ENCODE data around the gene PAF1.

Gene PAF1

DNA sequence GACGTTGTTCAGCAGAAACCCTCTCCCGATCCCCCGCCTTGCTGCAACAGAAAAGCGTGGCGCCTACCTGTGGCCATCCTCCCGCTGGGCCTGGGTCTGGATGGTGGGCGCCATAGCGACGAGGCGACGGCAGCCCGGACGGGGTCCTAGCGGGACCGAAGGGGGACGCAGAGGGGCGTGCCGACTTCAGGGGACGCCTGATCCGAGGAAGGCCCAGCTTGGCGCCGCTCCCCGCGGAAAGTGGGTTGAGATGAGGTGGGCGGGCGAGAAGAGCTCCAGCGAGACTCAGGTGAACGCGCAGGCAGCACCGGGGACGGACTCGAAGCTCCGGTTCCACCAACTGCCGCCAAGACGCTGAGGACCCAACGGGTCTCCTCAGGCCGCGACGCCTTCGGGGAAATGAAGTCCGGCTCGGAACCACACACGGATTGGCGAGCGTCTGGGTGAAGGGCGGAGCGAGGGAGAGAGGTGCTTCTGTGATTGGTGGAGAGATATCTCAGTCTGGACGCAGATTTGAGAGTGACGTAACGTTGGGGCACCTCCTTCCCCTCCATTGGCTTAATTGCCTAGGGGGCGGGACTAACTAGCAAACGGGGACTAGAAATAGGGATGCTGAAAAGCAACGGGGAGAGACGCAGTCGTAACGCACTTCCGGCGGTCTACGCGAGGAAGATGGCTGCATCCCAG is at the start of gene PAF1, which contains the start of gene MED29:
PAF1 (minus strand) TSS at position 356 of the 687 bp plus-strand sequence; CDS start at position 114, 242 bp downstream.
MED29 (plus strand) TSS at position 628 of the 687 bp plus-strand sequence; CDS start at position 673, 45 bp downstream.
- peak; percentile 83 to 92 for DNase-seq (ENCODE audit: low read depth in 2 of 2, low spot score in 1 of 2)

DNA sequence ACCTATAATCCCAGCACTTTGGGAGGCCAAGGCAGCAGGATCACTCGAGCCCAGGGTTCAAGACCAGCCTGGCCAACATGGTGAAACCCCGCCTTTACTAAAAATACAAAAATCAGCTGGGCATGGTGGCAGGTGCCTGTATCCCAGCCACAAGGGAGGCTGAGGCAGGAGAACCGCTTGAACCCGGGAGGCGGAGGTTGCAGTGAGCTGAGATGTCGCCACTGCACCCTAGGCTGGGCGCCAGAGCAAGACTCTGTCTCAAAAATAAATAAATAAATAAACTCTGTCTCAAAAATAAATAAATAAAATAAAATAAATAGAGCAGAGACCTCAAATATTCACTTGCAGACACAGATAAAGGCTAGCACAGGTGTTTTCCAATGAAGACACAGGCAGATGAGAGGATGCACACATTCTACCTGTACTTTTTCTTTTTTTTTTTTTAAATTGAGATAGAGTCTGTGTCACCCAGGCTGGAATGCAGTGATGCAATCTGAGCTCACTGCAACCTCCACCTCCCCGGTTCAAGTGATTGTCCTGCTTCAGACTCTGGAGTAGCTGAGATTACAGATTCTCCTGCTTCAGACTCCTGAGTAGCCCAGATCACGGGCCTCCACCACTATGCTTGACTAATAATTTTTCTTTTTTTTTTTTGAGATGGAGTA is 47.5 kb upstream of the PAF1 start:
- no peak for DNase-seq (ENCODE audit: low read depth in 2 of 2, low spot score in 1 of 2)

DNA sequence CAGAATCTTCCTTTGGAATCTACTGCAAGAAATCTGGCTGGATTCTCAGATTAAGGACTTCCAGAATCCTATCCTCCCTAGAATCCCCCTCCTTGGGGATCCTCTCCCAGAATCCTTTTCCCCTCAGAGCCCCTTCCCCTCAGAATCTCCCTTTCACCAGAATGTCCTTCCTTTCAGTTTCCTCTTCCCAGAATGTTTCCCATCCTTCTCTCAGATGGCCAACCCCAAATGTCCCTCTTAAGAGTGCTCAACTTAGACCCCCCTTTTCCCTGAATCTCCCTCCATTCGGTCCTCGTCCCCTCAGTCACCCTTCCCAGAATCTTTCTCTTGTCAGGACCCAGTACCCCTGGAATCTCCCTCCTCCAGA is 45.4 kb upstream of the PAF1 start:
- DNase-seq (ENCODE audit: low read depth in 2 of 2, low spot score in 1 of 2), result no peak

DNA sequence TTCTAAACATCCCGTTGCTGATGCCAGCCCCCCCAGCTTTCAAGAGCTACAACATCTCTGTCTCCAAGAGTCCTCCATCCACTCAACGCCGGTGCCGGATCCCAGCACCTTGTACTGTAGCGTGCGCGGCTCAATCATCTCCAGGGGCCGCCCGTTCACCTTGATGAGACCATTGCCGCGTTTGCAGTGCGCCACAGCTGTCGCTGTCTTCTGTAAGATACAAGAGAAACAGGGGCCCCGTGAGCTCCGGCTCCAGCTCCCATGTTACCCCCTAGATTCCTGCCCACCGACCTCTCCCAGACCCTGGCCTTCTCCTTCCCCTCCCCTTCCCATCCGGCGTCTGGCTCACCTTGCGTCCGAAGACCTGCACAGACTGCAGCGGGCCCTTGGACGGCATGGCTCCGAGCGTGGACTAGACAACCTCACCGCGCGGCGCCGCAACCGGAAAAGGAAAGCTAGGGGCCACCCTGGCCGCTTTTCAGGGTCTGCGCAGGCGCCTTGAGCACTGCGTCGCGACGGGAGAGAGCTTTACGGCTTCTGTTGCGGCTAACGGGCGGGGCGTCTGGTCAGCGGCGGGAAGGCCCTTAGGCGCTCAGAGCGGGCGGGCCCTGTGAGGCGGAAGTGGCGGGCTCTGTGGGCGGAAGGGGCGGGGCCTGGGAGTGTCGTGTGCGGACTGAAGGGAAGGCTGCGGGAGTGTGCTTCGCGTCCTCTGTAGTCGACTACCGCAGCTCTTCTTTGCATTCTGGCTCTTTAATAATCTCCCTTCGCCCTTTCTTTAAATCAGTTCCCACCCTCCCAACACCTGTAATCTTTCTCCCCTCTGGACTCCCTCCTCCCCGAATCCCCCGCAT is 44.8 kb upstream of the PAF1 start, which contains the start of gene RPS16:
RPS16 (minus strand) TSS at position 451 of the 851 bp plus-strand sequence; CDS start at position 397, 54 bp downstream.
- peak; percentile 98 to 99 for DNase-seq (ENCODE audit: low read depth in 2 of 2, low spot score in 1 of 2)

DNA sequence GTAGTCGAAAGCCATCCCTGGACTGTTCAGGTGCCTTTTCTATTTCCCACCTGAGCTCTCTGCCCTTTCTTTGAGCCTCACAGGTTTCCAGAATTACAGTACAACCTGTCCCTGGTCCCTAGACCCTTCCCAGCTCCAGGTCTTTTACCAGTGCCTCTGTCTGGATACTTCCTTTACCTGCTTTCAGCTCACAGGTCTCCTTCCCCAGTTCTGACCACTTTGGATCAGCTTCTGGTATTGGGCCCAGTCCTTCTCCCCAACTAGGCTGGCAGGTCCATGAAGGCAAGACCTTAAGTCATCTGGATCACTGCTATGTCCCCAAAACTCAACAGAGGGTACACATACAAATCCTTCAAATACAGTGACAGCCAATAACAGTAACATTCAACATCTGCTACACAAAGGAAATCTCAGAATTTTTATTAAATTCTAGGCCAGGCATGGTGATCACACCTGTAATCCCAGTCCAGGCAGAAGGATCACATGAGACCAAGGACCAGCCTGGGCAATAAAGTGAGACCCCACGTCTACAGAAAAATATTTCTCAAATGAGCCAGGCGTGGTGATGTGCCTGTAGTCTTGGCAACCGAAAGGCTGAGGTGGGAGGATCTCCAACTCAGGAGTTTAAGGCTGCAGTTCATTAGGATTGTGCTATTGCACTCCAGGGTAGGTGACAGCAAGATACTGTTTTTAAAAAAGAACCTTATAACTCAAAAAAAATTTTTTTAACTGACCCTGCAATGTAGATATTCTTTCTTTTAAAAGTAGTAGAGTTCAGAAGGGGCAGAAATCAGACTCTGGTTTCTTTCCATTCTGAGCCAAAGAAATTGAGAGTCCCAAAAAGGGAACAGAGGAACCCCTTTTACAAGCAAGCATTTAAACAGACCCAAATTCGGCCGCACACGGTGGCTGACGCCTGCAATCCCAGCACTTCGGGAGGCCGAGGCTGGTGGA is 43.5 kb upstream of the PAF1 start:
- DNase-seq (ENCODE audit: low read depth in 2 of 2, low spot score in 1 of 2), result no peak

DNA sequence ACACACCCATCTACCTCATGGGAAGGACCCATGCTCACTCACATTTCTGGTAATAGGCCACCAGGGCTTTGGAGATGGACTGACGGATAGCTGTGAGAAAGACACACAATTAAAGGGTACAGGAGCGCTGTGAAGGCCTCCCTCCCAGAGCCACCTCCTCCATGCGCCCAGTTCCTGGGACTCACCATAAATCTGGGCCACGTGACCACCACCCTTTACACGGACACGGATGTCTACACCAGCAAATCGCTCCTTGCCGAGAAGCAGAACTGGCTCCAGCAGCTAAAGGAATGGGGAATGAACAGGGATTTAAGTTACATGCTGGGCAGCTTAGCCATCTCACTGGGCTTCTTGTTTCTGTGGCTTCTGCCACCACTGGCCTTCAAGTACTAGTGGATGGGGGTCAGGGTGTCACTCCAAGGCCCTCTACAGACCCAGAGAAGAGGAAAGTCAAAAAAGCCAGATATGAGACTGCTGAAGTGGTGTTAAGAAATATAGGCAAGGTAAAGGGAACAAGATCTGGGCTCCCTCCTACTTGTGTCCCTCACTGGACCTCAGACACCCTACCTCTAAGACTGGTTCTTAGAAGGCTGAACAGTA is 42.7 kb upstream of the PAF1 start:
- no peak for DNase-seq (ENCODE audit: low read depth in 2 of 2, low spot score in 1 of 2)

DNA sequence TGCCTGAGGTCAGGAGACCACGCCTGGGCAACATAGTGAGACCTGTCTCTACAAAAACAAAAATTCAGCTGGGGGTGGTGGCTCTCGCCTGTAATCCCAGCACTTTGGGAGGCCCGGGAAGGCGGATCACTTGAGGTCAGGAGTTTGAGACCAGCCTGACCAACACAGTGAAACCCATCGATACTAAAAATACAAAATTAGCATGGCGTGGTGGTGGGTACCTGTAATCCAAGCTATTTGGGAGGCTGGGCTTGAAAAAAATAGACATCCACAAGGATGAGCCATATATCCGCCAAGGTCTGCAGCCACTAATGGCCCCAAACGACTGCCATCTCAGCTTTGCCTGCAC is 41.7 kb upstream of the PAF1 start:
- DNase-seq (ENCODE audit: low read depth in 2 of 2, low spot score in 1 of 2), result no peak

DNA sequence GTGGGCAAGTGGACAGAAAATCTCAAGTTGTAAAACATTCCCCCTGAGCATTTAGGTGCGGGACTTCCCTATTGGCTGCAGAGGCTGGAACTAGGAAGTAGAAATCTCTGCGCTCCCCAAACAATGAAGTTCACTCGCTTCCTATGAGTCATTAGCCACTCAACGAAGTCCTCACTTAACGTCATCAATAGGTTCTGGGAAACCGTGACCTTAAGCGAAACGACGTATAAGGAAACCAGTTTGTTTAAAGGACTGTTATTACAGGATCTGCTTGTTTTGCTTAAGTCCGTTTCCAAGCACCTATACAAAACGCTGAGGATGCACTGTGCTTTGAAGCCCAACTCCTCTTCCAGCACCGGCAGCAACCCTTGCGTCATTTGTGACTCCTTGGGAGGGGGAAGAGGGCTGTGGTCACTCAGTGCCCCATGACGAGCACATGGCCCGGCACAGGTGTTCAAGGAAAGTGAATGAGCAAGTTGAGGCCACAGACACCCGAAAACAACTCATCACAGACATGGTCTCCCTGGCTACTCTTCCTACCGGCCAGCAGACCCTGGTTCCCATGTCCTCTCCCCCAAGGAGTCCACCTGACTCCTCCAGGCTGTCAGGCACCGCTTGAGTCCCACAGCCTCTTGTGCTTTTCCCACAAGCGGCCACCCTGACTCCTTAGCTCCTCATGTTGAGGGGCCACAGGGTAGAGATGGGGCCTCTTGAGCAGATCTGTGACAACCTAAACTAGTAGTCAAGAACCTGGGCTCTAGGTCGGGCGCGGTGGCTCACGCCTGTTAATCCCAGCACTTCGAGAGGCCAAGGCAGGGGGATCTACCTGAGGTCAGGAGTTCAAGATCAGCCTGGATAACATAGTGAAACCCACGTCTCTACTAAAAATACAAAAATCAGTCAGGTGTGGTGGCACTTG is 40.0 kb upstream of the PAF1 start:
- no peak for DNase-seq (ENCODE audit: low read depth in 2 of 2, low spot score in 1 of 2)

DNA sequence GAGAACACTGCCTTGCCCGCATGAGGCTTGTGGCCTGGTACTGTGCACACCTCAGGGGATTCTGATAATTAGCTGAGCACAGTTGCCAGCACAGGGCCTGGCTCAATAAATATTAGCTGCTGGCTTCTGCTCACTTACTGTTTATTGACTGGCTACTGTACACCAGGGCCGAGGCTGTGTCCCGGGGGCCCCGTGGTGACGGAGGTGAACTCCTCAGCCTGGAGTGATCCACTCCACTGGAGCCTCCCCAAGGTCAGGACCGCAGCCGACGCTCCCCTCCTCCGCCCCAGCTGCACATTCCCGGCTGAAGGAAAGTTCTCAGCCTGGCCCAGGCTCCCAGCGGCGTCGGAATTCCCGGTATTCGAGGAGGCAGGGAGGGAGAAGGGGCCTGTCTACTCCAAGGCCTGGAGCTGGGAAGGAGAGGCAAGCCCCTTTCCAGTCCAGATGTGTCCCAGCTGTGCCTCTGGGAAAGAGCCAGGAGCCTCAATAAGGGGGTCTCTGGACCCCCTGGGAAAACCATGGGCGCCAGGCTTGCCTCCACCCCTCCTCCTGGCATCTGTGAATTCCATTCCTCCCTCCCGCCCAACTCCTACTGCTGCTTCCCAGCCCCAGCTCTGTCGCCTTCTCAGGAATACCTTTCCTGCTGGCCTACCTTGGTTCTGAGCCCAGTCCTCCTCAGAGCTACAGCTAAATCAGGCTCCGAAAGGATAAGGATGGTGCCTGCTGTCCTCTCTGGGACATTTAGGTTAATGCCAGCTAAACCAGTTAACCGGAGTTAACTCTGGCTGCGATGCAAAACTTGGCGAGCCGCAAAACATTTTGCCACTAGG is 37.6 kb upstream of the PAF1 start:
- DNase-seq (ENCODE audit: low read depth in 2 of 2, low spot score in 1 of 2), result no peak

DNA sequence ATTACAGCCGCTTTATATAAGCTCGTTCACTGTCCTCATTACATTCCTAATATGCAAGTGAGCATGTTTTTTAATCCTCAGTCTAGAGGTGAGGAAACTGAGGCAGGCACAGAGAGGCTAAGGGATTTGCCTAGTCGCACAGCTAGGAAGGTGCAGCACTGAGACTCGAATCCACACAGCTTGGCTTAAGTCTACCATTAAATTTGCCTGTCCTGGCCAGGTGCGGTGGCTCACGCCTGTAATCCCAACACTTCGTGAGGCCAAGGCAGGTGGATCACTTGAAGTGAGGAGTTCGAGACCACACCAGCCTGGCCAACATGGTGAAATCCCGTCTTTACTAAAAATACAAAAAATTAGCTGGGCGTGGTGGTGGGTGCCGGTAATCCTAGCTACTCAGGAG is 36.8 kb upstream of the PAF1 start:
- no peak for DNase-seq (ENCODE audit: low read depth in 2 of 2, low spot score in 1 of 2)

DNA sequence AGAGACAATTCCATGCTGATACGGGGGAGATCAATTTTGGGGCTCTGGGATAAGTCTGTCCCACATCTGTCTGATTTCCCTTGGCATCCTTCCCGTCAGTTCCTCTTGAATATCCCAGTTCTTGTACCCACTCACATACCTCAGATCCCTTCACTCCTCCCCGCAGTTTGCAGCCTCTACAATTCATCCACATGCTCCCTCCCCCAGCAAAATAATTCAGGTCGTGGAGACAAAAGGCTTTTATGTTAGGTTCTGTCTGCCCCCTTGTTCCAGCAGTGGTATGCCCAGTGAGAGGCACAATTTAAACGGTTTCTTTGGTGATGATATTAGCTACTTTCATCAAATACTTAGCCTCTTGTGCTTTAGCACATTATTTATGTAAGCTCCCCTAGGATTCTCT is 35.3 kb upstream of the PAF1 start:
- DNase-seq (ENCODE audit: low read depth in 2 of 2, low spot score in 1 of 2), result no peak

DNA sequence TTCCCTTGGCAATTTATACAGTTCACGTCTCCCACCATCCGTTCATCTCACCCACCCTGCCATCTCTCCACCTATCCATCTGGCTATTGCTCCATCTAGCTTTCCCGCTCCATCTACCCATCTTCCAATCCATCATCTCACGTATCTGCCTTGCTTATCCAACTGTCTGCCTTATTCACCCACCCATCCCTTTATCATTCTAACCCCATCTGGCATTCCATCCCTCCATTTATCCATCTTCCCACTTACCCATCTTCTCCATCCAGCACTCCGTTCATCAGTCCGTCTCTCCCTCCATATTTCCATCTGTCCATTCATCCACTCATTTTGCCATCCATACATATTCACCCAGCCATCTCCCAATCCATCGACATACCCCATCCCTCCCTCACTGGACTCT is 34.8 kb upstream of the PAF1 start:
- no peak for DNase-seq (ENCODE audit: low read depth in 2 of 2, low spot score in 1 of 2)

DNA sequence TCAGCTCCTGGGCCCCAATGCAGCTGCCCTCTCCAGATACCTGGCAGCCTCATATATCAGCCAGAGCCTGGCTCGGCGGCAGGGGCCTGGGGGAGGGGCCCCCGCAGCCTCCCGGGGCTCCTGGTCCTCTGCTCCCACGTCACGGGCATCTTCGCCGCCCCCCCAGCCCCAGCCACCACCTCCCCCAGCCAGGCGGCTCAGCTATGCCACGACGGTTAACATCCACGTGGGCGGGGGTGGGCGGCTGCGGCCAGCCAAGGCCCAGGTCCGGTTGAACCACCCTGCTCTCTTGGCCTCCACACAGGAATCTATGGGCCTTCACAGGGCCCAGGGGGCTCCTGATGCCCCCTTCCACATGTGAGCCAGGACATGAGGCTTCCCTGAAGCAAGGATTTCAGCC is 34.0 kb upstream of the PAF1 start:
- DNase-seq (ENCODE audit: low read depth in 2 of 2, low spot score in 1 of 2), result no peak

DNA sequence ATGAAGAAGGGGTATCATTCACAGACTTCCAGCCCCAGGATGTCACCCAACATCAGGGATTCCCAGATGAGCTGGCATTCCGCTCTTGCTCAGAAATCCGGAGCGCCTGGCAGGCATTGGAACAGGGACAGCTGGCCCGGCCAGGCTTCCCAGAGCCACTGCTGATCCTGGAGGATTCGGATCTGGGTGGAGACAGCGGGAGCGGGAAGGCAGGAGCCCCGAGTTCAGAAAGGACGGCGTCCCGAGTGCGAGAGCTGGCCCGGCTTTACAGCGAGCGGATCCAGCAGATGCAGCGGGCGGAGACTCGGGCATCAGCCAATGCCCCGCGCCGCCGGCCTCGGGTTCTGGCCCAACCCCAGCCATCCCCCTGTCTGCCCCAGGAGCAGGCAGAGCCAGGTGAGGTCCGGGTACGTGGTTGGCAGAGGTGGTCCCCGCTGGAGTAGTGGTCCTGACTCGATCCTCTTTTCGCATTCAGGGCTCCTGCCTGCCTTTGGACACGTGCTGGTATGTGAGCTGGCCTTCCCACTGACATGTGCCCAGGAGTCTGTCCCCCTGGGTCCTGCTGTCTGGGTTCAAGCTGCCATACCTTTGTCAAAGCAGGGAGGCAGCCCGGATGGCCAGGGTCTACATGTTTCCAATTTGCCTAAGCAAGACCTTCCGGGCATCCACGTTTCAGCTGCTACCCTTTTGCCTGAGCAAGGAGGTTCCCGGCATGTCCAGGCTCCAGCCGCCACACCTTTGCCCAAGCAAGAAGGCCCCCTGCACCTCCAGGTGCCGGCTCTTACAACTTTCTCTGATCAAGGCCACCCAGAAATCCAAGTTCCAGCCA is 32.6 kb upstream of the PAF1 start:
- no peak for DNase-seq (ENCODE audit: low read depth in 2 of 2, low spot score in 1 of 2)

DNA sequence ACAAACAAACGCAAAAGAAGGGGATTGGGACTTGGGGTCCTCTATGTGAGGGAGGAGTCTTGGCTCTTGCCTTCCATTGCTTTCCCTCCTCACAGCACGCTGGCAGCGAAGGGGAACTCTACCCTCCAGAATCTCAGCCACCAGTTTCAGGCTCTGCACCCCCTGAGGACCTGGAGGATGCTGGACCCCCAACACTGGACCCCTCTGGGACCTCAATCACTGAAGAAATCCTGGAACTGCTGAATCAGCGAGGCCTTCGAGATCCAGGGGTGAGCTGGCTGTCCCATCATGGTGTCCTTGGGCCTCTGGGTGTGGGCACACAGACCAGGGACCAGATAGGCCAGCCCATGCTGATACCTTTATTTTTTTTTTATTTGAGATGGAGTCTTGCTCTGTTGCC is 31.1 kb upstream of the PAF1 start:
- DNase-seq (ENCODE audit: low read depth in 2 of 2, low spot score in 1 of 2), result no peak

DNA sequence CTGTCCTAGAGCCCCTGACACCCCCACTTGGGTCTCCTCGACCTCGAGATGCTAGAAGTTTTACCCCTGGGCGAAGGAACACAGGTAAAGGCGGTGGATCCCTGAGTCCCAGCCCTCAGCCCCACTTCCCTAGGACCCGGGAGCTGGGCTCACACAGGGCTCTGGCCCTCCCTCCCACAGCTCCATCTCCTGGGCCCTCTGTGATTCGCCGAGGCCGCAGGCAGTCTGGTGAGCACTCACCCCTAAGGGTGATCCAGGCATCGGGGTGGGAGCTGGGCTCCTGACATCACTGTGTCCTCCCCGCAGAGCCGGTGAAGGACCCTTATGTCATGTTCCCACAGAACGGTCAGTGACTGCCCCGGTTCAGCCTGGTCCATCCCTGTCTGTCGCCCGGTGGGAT is 29.9 kb upstream of the PAF1 start:
- DNase-seq (ENCODE audit: low read depth in 2 of 2, low spot score in 1 of 2), result no peak

DNA sequence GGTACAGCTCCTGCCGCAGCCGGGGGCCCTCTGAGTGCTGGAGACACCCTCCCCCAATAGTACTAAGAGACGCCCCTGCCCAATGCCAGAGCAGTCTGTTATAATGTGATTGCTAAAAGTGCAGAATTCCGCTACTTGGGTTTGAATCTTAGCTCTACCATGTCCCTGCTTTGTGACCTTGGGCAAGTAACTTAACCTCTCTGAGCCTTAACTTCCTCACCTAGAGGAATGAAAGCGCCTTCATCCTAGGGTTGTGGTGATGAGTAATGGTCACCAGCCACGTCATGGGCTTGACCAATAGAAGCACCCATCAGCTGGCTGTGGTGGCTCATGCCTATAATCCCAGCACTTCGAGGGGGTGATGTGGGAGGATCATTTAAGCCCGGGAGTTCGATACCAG is 28.1 kb upstream of the PAF1 start:
- no peak for DNase-seq (ENCODE audit: low read depth in 2 of 2, low spot score in 1 of 2)

All from stimulated activated CD8-positive, alpha-beta memory T cell treated with anti-CD3 and anti-CD28 coated beads, Interleukin-4, amount 100 ng/mL, for 4 hours (primary cell).